Retina (tissue), 1 donor: ENCODE results near the gene KRTAP20-1.

Experiments used
- DNase-seq: peaks from one replicate; pipeline ENCODE4 v3.0.0-alpha.2; 2016

Gene KRTAP20-1

GRCh38 chr21:30616125-30616524, at the start of gene KRTAP20-1:
Gene KRTAP20-1 (plus strand): TSS chr21:30616425. CDS start chr21:30616455, 30 bp downstream.
- DNase-seq, result no peak

GRCh38 chr21:30567617-30568016, 48.6 kb upstream of the KRTAP20-1 start:
- DNase-seq, result no peak

GRCh38 chr21:30577766-30578165, 38.5 kb upstream of the KRTAP20-1 start:
- no peak for DNase-seq

- no peak for DNase-seq
Observed at GRCh38 chr21:30579346-30579745, 36.9 kb upstream of the KRTAP20-1 start.

GRCh38 chr21:30580132-30580531, 36.1 kb upstream of the KRTAP20-1 start:
- no peak for DNase-seq

GRCh38 chr21:30582870-30583269, 33.4 kb upstream of the KRTAP20-1 start:
- peak; percentile 7 for DNase-seq

GRCh38 chr21:30590297-30590696, 25.9 kb upstream of the KRTAP20-1 start, which contains the start of gene KRTAP22-2:
Gene KRTAP22-2 (minus strand): TSS chr21:30590397.
- DNase-seq, result no peak

GRCh38 chr21:30592140-30592539, 24.1 kb upstream of the KRTAP20-1 start, which contains the start of gene KRTAP6-3:
Gene KRTAP6-3 (plus strand): TSS chr21:30592440. CDS start chr21:30592446, 6 bp downstream.
- DNase-seq, result no peak

- DNase-seq, result no peak
Observed at GRCh38 chr21:30598802-30599201, 17.4 kb upstream of the KRTAP20-1 start, which contains the start of gene KRTAP6-2. Gene KRTAP6-2 (minus strand): TSS chr21:30598902. CDS start chr21:30598874, 28 bp downstream.

- no peak for DNase-seq
Observed at GRCh38 chr21:30600787-30601186, 15.4 kb upstream of the KRTAP20-1 start, which contains the start of gene KRTAP22-1. Gene KRTAP22-1 (plus strand): TSS chr21:30601087.

- no peak for DNase-seq
Observed at GRCh38 chr21:30605968-30606367, 10.3 kb upstream of the KRTAP20-1 start.

GRCh38 chr21:30612132-30612531, 4.1 kb upstream of the KRTAP20-1 start:
- no peak for DNase-seq

GRCh38 chr21:30613836-30614235, 2.4 kb upstream of the KRTAP20-1 start, which contains the start of gene KRTAP6-1:
Gene KRTAP6-1 (minus strand): TSS chr21:30613930. CDS start chr21:30613904, 26 bp downstream.
- DNase-seq, result no peak

- no peak for DNase-seq
Observed at GRCh38 chr21:30615199-30615598, 1.0 kb upstream of the KRTAP20-1 start.

- DNase-seq, result no peak
Observed at GRCh38 chr21:30620080-30620479, 3.9 kb downstream of the KRTAP20-1 start.

- DNase-seq, result no peak
Observed at GRCh38 chr21:30620522-30620921, 4.3 kb downstream of the KRTAP20-1 start, which contains the start of gene KRTAP20-4. Gene KRTAP20-4 (plus strand): TSS chr21:30620627.

- no peak for DNase-seq
Observed at GRCh38 chr21:30623362-30623761, 7.1 kb downstream of the KRTAP20-1 start.

GRCh38 chr21:30625449-30626165, 9.4 kb downstream of the KRTAP20-1 start:
- DNase-seq, result no peak

- DNase-seq, result no peak
Observed at GRCh38 chr21:30628109-30628508, 11.9 kb downstream of the KRTAP20-1 start.

- no peak for DNase-seq
Observed at GRCh38 chr21:30629200-30629599, 13.0 kb downstream of the KRTAP20-1 start.

GRCh38 chr21:30634906-30635305, 18.7 kb downstream of the KRTAP20-1 start, which contains the start of gene KRTAP20-2:
Gene KRTAP20-2 (plus strand): TSS chr21:30635206. CDS start chr21:30635264, 58 bp downstream.
- DNase-seq, result no peak

- no peak for DNase-seq
Observed at GRCh38 chr21:30638686-30639085, 22.5 kb downstream of the KRTAP20-1 start.

GRCh38 chr21:30642564-30642963, 26.3 kb downstream of the KRTAP20-1 start, which contains the start of gene KRTAP20-3:
Gene KRTAP20-3 (plus strand): TSS chr21:30642864.
- DNase-seq, result no peak

- DNase-seq, result no peak
Observed at GRCh38 chr21:30646904-30647414, 30.7 kb downstream of the KRTAP20-1 start.
